Endodermal cell (in vitro differentiated cells): ENCODE results near the gene JADE3. TPM values are rescaled to one million over a fixed set of nuclear protein-coding genes. Genes with fewer than 3 reads are reported as not detected.

Source experiments
- DNase-seq: peaks from one replicate; pipeline ENCODE4 v3.0.0-alpha.2; 2017
- H3K27ac ChIP-seq: 2 replicates; pipeline ENCODE4 v1.5.1; 2013; ENCODE audit warnings: mild to moderate bottlenecking, low read depth, low read length, moderate library complexity
- H3K27me3 ChIP-seq: 2 replicates; pipeline ENCODE4 v1.6.1; 2013; ENCODE audit warnings: mild to moderate bottlenecking, low read length, moderate library complexity; ENCODE audit not compliant: insufficient read depth, control insufficient read depth, poor library complexity, severe bottlenecking
- H3K36me3 ChIP-seq: 2 replicates; pipeline ENCODE4 v1.7.0; 2013; ENCODE audit warnings: mild to moderate bottlenecking, low read length, moderate library complexity; ENCODE audit not compliant: control insufficient read depth, insufficient read depth
- H3K4me1 ChIP-seq: one replicate; pipeline ENCODE4 v1.7.0; 2013; ENCODE audit warnings: low read length; ENCODE audit not compliant: control insufficient read depth, insufficient read depth
- H3K4me3 ChIP-seq: 2 replicates; pipeline ENCODE4 v1.5.1; 2013; ENCODE audit warnings: mild to moderate bottlenecking, low read length, moderate library complexity
- H3K9ac ChIP-seq: 2 replicates; pipeline ENCODE4 v1.6.1; 2013; ENCODE audit warnings: mild to moderate bottlenecking, low read length, moderate library complexity; ENCODE audit not compliant: poor library complexity, severe bottlenecking; ENCODE audit errors: extremely low read depth
- H3K9me3 ChIP-seq: 2 replicates; pipeline ENCODE4 v1.6.1; 2013; ENCODE audit warnings: mild to moderate bottlenecking, low read length, moderate library complexity; ENCODE audit not compliant: control insufficient read depth
- H3K27ac Mint-ChIP-seq: 2 replicates; pipeline ENCODE4 v1.8.0; 2020; ENCODE audit warnings: mixed read lengths
- H3K27me3 Mint-ChIP-seq: 2 replicates; pipeline ENCODE4 v1.8.0; 2021; ENCODE audit warnings: mild to moderate bottlenecking, mixed read lengths; ENCODE audit not compliant: insufficient read depth
- H3K36me3 Mint-ChIP-seq: 2 replicates; pipeline ENCODE4 v1.8.0; 2020; ENCODE audit warnings: low read depth, mixed read lengths
- H3K4me1 Mint-ChIP-seq: 2 replicates; pipeline ENCODE4 v1.8.0; 2020; ENCODE audit warnings: mixed read lengths
- H3K4me3 Mint-ChIP-seq: 2 replicates; pipeline ENCODE4 v1.8.0; 2020; ENCODE audit warnings: mild to moderate bottlenecking, moderate library complexity, mixed read lengths
- H3K9me3 Mint-ChIP-seq: 2 replicates; pipeline ENCODE4 v1.8.0; 2020; ENCODE audit warnings: mild to moderate bottlenecking, mixed read lengths
- CTCF ChIP-seq: fragments of 200-600 bp; sonication (generic); conservative IDR thresholded peaks from 2 replicates; pipeline ENCODE4 v1.5.0; 2021; ENCODE audit warnings: antibody characterized with exemption, mild to moderate bottlenecking
- whole genome bisulfite sequencing, 2 experiments: methylation state at CpG; one replicate each; pipeline versions ENCODE4 v1.1.5 to v1.1.7; 2013; ENCODE audit warnings: missing lambda C conversion rate in 2 of 2, mixed read lengths in 1 of 2; ENCODE audit not compliant: insufficient coverage in 1 of 2, insufficient read length in 1 of 2; 5-methylcytosine and 5-hydroxymethylcytosine counted together
- total RNA-seq, 2 donors: library from RNA; stranded (reverse); fragmentation: NEBNext Ultra II Directional in 1 of 2; extraction: Animal tissue kit (Norgen Biotek cat#: 25700) in 1 of 2; gene quantifications; 2 replicates in 1 of 2; 3 replicates in 1 of 2; pipeline ENCODE4 v1.2.1, GENCODE V29; 2021

JADE3 gene
- total RNA-seq, 2 donors from 2014 or later, result 26.4 to 31.3 TPM

- Histone ChIP-seq H3K27ac (no peak overlapping the region), H3K4me3 (no peak overlapping the region), H3K36me3 (no peaks in the 10 kb centered on the region), H3K4me1 (no peaks in the 10 kb centered on the region), H3K9me3 (no peaks in the 10 kb centered on the region), H3K9ac (no peak overlapping the region), H3K27me3 (no peaks in the 10 kb centered on the region)
- Mint-ChIP-seq H3K27me3 (no peaks in the 10 kb centered on the region), H3K4me1 (no peaks in the 10 kb centered on the region), H3K36me3 (peaks cover 4% of the 10 kb centered on the region), H3K9me3 (peaks cover 53% of the 10 kb centered on the region), H3K4me3 (no peak overlapping the region), H3K27ac (no peak overlapping the region)
- 86% methylated on average over 2 of the region's 4 CpGs; no CpG with 5 or more reads in 1 of the 2 experiments for WGBS, 2 experiments
- no peak for DNase-seq
- TF ChIP-seq CTCF, result no peak
These were observed 189.0 kb downstream of the JADE3 start for GRCh38 chrX:47101206-47101605.

Other genes with a start within 250 kb of the JADE3 start
- gene SLC9A7, start 153.3 kb upstream of the JADE3 start, total RNA-seq, result 10 to 100 TPM; 23.7 to 25.3 TPM
- gene RP2, start 75.4 kb upstream of the JADE3 start, total RNA-seq, result 10 to 100 TPM; 11.8 to 12.1 TPM
- gene RGN, start 166.0 kb downstream of the JADE3 start, total RNA-seq, result 1 to 10 TPM; 3.9 to 5.6 TPM
- gene NDUFB11, start 232.3 kb downstream of the JADE3 start, total RNA-seq, result 100 to 1,000 TPM in 1 of 2 donors, 10 to 100 TPM in 1; 86.1 to 108 TPM
- 10 to 100 TPM; 48.3 to 50.6 TPM for gene RBM10, start 232.8 kb downstream of the JADE3 start, total RNA-seq